ENCODE data around the gene KCNMA1. TPM values are rescaled to one million over a fixed set of nuclear protein-coding genes. Genes with fewer than 3 reads are reported as not detected.

The KCNMA1 gene
- polyA plus RNA-seq, 4 donors = 2.7 to 8.6 (median 7.7) TPM

DNA sequence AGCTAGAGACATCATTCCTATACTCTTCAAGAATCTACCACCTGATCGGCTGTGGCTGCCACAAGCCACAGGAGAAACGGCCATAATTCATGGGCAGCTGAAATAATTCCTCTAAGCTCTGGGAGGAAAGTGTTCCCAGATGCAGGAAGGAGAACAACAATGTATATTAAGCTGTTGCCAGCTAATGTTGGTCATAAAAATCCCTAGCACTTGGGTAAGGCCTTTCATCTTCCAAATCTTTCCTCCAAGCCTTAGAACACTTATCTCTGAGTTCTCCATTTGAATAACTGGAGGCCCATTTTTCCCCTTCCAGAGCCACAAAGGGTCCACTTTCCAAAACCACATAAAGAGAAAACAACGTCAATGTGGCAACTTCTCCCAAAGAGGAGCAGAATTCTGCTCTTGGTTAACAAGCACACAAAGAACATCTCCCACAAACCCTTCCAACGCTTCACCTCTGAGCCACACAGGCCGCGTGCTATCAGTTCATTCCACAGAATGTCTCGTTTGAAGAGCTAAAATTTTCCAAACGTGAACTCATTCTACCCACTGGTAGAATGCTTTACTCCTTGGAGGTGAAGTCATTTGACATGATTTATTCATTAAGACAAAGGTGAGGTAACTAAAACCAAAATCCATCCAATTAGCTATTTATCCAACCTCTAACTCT is 11.2 kb downstream of the KCNMA1 start:
- Histone ChIP-seq H3K27ac (ENCODE audit: low read depth in 1 of 3, low read length in 2 of 3) (no peak overlapping the region), H3K36me3 (ENCODE audit: control insufficient read depth in 3 of 3, insufficient read depth in 2 of 3, low read depth in 1 of 3, low read length in 3 of 3) (no peaks in the 10 kb centered on the region), H3K4me1 (ENCODE audit: control insufficient read depth in 3 of 3, insufficient read depth in 2 of 3, low read depth in 1 of 3, low read length in 2 of 3) (no peaks in the 10 kb centered on the region), H3K27me3 (ENCODE audit: control insufficient read depth in 3 of 3, insufficient read depth in 3 of 3, low read length in 3 of 3) (peaks cover 0 to 2% (median 0%) of the 10 kb centered on the region in 3 donors), H3K4me3 (ENCODE audit: low read depth in 1 of 3, low read length in 3 of 3) (no peak overlapping the region), H3K9me3 (ENCODE audit: control insufficient read depth in 2 of 2, insufficient read depth in 1 of 2, low read depth in 1 of 2, low read length in 1 of 2) (peaks cover 0 to 6% of the 10 kb centered on the region in 2 donors)
- FAIRE-seq (no peak), DNase-seq (no peak)
- 67 to 74% (median 68%) methylated on average over 8 of the region's 8 CpGs for WGBS, 3 donors

DNA sequence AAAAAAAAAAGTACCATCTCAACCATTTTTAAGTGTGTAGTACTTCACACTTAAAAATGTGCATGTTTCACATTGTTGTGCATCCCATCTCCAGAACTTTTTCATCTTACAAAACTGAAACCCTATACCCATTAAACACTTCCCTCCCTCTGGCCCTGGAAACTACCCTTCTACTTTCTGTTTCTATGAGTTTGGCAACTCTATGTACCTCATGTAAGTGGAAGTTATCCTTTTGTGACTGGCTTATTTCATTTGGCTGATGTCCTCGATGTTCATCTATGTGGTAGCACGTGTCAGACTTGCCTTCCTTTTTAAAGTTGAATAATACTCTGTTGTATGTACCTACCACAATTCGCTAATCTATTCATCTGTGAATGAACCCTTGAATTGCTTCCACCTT is 12.2 kb downstream of the KCNMA1 start:
- DNase-seq (no peak), FAIRE-seq (no peak)
- Histone ChIP-seq H3K9me3 (ENCODE audit: control insufficient read depth in 2 of 2, insufficient read depth in 1 of 2, low read depth in 1 of 2, low read length in 1 of 2) (peaks cover 0 to 6% of the 10 kb centered on the region in 2 donors), H3K27me3 (ENCODE audit: control insufficient read depth in 3 of 3, insufficient read depth in 3 of 3, low read length in 3 of 3) (peaks cover 0 to 2% (median 0%) of the 10 kb centered on the region in 3 donors), H3K4me3 (ENCODE audit: low read depth in 1 of 3, low read length in 3 of 3) (no peak overlapping the region), H3K36me3 (ENCODE audit: control insufficient read depth in 3 of 3, insufficient read depth in 2 of 3, low read depth in 1 of 3, low read length in 3 of 3) (no peaks in the 10 kb centered on the region), H3K4me1 (ENCODE audit: control insufficient read depth in 3 of 3, insufficient read depth in 2 of 3, low read depth in 1 of 3, low read length in 2 of 3) (no peaks in the 10 kb centered on the region), H3K27ac (ENCODE audit: low read depth in 1 of 3, low read length in 2 of 3) (no peak overlapping the region)
- 63 to 74% (median 68%) methylated on average over 3 of the region's 3 CpGs for WGBS, 3 donors

DNA sequence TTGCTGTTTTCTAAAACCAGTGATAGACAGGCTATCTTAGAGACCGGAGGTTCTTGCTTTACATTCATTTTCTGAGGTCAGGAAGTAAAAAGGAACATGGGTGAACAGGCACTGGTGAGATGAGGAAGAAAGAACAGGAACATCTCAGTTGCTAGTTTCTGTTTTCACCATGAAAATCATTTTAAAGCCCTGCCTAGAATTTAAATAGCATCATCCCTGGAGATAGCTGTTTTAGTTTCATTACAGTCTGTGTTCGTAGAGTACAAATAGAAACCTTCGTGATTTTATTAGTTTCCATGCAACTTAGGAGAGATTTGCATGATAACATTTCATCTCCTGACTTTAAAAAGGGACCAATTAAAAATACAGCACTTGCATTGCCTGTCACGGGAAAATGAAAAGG is 14.7 kb downstream of the KCNMA1 start:
- FAIRE-seq (no peak), DNase-seq (no peak)
- no peak overlapping the region for H3K27ac ChIP-seq (ENCODE audit: low read depth in 1 of 3, low read length in 2 of 3)
- no peaks in the 10 kb centered on the region for H3K36me3 ChIP-seq (ENCODE audit: control insufficient read depth in 3 of 3, insufficient read depth in 2 of 3, low read depth in 1 of 3, low read length in 3 of 3)
- peaks cover 0 to 6% of the 10 kb centered on the region in 2 donors for H3K9me3 ChIP-seq (ENCODE audit: control insufficient read depth in 2 of 2, insufficient read depth in 1 of 2, low read depth in 1 of 2, low read length in 1 of 2)
- H3K4me3 ChIP-seq (ENCODE audit: low read depth in 1 of 3, low read length in 3 of 3) = no peak overlapping the region
- no peaks in the 10 kb centered on the region for H3K4me1 ChIP-seq (ENCODE audit: control insufficient read depth in 3 of 3, insufficient read depth in 2 of 3, low read depth in 1 of 3, low read length in 2 of 3)
- peaks cover 0 to 2% (median 0%) of the 10 kb centered on the region in 3 donors for H3K27me3 ChIP-seq (ENCODE audit: control insufficient read depth in 3 of 3, insufficient read depth in 3 of 3, low read length in 3 of 3)
- 29 to 33% (median 29%) methylated on average over 4 of the region's 4 CpGs for WGBS, 3 donors

- DNase-seq = no peak
- Histone ChIP-seq H3K4me1 (ENCODE audit: control insufficient read depth in 3 of 3, insufficient read depth in 2 of 3, low read depth in 1 of 3, low read length in 2 of 3) (no peaks in the 10 kb centered on the region), H3K4me3 (ENCODE audit: low read depth in 1 of 3, low read length in 3 of 3) (no peak overlapping the region), H3K27ac (ENCODE audit: low read depth in 1 of 3, low read length in 2 of 3) (no peak overlapping the region), H3K27me3 (ENCODE audit: control insufficient read depth in 3 of 3, insufficient read depth in 3 of 3, low read length in 3 of 3) (no peaks in the 10 kb centered on the region), H3K36me3 (ENCODE audit: control insufficient read depth in 3 of 3, insufficient read depth in 2 of 3, low read depth in 1 of 3, low read length in 3 of 3) (no peaks in the 10 kb centered on the region), H3K9me3 (ENCODE audit: control insufficient read depth in 2 of 2, insufficient read depth in 1 of 2, low read depth in 1 of 2, low read length in 1 of 2) (no peaks in the 10 kb centered on the region)
- WGBS, 3 donors = 81 to 89% (median 89%) methylated on average over 6 of the region's 6 CpGs
- no peak for FAIRE-seq
These were observed 16.9 kb downstream of the KCNMA1 start for GRCh38 chr10:77620731-77621130.

GRCh38 chr10:77619964-77620703 is 17.5 kb downstream of the KCNMA1 start:
- Histone ChIP-seq H3K4me3 (ENCODE audit: low read depth in 1 of 3, low read length in 3 of 3) (no peak overlapping the region), H3K27ac (ENCODE audit: low read depth in 1 of 3, low read length in 2 of 3) (no peak overlapping the region), H3K36me3 (ENCODE audit: control insufficient read depth in 3 of 3, insufficient read depth in 2 of 3, low read depth in 1 of 3, low read length in 3 of 3) (no peaks in the 10 kb centered on the region), H3K27me3 (ENCODE audit: control insufficient read depth in 3 of 3, insufficient read depth in 3 of 3, low read length in 3 of 3) (no peaks in the 10 kb centered on the region), H3K9me3 (ENCODE audit: control insufficient read depth in 2 of 2, insufficient read depth in 1 of 2, low read depth in 1 of 2, low read length in 1 of 2) (no peaks in the 10 kb centered on the region), H3K4me1 (ENCODE audit: control insufficient read depth in 3 of 3, insufficient read depth in 2 of 3, low read depth in 1 of 3, low read length in 2 of 3) (no peaks in the 10 kb centered on the region)
- FAIRE-seq (no peak), DNase-seq (no peak)
- 88 to 93% (median 89%) methylated on average over 13 of the region's 13 CpGs for WGBS, 3 donors

- 63 to 96% (median 64%) methylated on average over 4 of the region's 4 CpGs for WGBS, 3 donors
- FAIRE-seq = no peak
- no peak overlapping the region for H3K27ac ChIP-seq (ENCODE audit: low read depth in 1 of 3, low read length in 2 of 3)
These were observed 19.5 kb downstream of the KCNMA1 start for GRCh38 chr10:77618117-77618516.

GRCh38 chr10:77616766-77617165 is 20.8 kb downstream of the KCNMA1 start:
- H3K4me1 ChIP-seq (ENCODE audit: control insufficient read depth in 3 of 3, insufficient read depth in 2 of 3, low read depth in 1 of 3, low read length in 2 of 3) = peaks cover 5 to 19% (median 13%) of the 10 kb centered on the region in 3 donors
- DNase-seq (no peak), FAIRE-seq (no peak)
- H3K9me3 ChIP-seq (ENCODE audit: control insufficient read depth in 2 of 2, insufficient read depth in 1 of 2, low read depth in 1 of 2, low read length in 1 of 2) = no peaks in the 10 kb centered on the region
- no peak overlapping the region for H3K4me3 ChIP-seq (ENCODE audit: low read depth in 1 of 3, low read length in 3 of 3)
- H3K36me3 ChIP-seq (ENCODE audit: control insufficient read depth in 3 of 3, insufficient read depth in 2 of 3, low read depth in 1 of 3, low read length in 3 of 3) = no peaks in the 10 kb centered on the region
- whole genome bisulfite sequencing, 3 donors = 66 to 87% (median 83%) methylated on average over 5 of the region's 5 CpGs
- no peak overlapping the region for H3K27ac ChIP-seq (ENCODE audit: low read depth in 1 of 3, low read length in 2 of 3)
- H3K27me3 ChIP-seq (ENCODE audit: control insufficient read depth in 3 of 3, insufficient read depth in 3 of 3, low read length in 3 of 3) = no peaks in the 10 kb centered on the region

More at GRCh38 chr10:77618117-77618516, 19.5 kb downstream of the KCNMA1 start:
- Histone ChIP-seq H3K4me3 (ENCODE audit: low read depth in 1 of 3, low read length in 3 of 3) (no peak overlapping the region), H3K4me1 (ENCODE audit: control insufficient read depth in 3 of 3, insufficient read depth in 2 of 3, low read depth in 1 of 3, low read length in 2 of 3) (peaks cover 0 to 8% (median 4%) of the 10 kb centered on the region in 3 donors), H3K9me3 (ENCODE audit: control insufficient read depth in 2 of 2, insufficient read depth in 1 of 2, low read depth in 1 of 2, low read length in 1 of 2) (no peaks in the 10 kb centered on the region), H3K36me3 (ENCODE audit: control insufficient read depth in 3 of 3, insufficient read depth in 2 of 3, low read depth in 1 of 3, low read length in 3 of 3) (no peaks in the 10 kb centered on the region), H3K27me3 (ENCODE audit: control insufficient read depth in 3 of 3, insufficient read depth in 3 of 3, low read length in 3 of 3) (no peaks in the 10 kb centered on the region)
- DNase-seq = no peak

DNA sequence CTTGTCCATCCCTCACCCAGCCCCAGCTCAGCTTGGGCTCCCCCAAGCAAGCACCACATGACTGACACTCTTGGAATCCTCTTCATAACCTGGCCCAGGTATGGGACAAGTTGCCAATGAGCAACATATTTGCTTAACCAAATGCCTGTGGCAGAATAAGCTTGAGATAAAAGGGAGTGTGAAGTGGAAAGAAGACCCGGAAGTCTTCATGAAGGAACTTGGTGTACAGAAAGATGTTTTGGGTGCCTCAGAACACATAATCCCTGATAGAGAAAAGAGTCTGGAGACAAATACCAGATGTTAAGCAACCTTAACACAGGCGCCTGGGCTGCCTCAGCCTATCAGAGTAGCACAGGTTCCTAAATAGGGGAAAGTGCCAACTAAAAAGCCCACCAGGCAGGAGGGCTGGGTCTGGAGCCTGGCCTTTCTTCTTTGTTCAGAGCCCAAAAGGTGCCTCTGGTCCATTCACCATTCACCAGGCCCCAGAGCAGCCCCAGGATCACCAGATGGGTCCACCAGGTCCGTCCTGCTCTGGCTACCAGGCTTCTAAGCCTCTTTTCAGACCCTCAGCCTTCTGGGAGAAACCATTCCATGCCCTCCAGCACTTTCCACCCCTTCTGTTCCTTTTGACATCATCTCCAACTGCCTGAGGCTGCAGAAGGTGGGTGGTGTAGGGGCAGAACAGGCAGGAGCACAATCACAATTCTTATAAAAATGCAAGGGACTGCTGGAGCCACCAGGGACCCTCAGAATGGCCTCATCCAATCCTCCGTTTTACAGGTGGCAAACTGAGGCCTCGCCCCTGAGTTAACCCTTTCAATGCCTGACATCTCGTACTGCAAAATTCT is 22.6 kb downstream of the KCNMA1 start:
- Histone ChIP-seq H3K27me3 (ENCODE audit: control insufficient read depth in 3 of 3, insufficient read depth in 3 of 3, low read length in 3 of 3) (no peaks in the 10 kb centered on the region), H3K36me3 (ENCODE audit: control insufficient read depth in 3 of 3, insufficient read depth in 2 of 3, low read depth in 1 of 3, low read length in 3 of 3) (no peaks in the 10 kb centered on the region), H3K9me3 (ENCODE audit: control insufficient read depth in 2 of 2, insufficient read depth in 1 of 2, low read depth in 1 of 2, low read length in 1 of 2) (no peaks in the 10 kb centered on the region), H3K4me1 (ENCODE audit: control insufficient read depth in 3 of 3, insufficient read depth in 2 of 3, low read depth in 1 of 3, low read length in 2 of 3) (peaks cover 11 to 35% (median 15%) of the 10 kb centered on the region in 3 donors), H3K27ac (ENCODE audit: low read depth in 1 of 3, low read length in 2 of 3) (no peak overlapping the region), H3K4me3 (ENCODE audit: low read depth in 1 of 3, low read length in 3 of 3) (no peak overlapping the region)
- FAIRE-seq = no peak
- DNase-seq = no peak
- WGBS, 3 donors = 69 to 75% (median 75%) methylated on average over 6 of the region's 6 CpGs

Measured in small intestine (tissue), 7 donors.